Body of pancreas (tissue), 4 donors: ENCODE measurements around the gene CYP2U1.

ENCODE experiments used
- POLR2A ChIP-seq, 3 donors: fragments of 450-650 bp; IDR thresholded peaks; one replicate each; pipeline ENCODE4 v1.6.1; 2016; ENCODE audit warnings: antibody characterized with exemption in 3 of 3, mild to moderate bottlenecking in 2 of 3
- TF ChIP-seq, protein P1 (sequence below), 7 experiments: fragments of 450-650 bp in 4 of 7; fragments of 200-600 bp in 3 of 7; sonication (generic) in 3 of 7; IDR thresholded peaks; one replicate each; pipeline ENCODE4 v1.5.1; 2016 to 2019; ENCODE audit warnings: antibody characterized with exemption in 7 of 7

DNA sequence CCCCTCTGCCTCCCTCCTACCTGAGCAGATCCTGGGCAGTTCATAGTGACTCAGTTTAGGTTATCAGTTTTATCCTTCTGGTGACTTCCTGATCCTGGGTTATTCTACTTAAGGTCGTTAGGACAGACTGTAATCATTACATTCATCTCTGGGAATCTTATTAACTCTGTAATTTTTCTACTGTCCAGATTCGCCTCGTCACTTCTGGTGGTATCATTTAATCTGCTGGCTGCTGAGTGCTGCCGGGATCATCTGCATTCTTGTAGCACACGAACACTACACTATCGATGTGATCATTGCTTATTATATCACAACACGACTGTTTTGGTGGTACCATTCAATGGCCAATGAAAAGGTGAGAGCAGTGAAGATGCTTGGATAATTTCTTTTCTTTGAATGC lies 23.0 kb upstream of the CYP2U1 start:
- TF ChIP-seq, protein P1, sequence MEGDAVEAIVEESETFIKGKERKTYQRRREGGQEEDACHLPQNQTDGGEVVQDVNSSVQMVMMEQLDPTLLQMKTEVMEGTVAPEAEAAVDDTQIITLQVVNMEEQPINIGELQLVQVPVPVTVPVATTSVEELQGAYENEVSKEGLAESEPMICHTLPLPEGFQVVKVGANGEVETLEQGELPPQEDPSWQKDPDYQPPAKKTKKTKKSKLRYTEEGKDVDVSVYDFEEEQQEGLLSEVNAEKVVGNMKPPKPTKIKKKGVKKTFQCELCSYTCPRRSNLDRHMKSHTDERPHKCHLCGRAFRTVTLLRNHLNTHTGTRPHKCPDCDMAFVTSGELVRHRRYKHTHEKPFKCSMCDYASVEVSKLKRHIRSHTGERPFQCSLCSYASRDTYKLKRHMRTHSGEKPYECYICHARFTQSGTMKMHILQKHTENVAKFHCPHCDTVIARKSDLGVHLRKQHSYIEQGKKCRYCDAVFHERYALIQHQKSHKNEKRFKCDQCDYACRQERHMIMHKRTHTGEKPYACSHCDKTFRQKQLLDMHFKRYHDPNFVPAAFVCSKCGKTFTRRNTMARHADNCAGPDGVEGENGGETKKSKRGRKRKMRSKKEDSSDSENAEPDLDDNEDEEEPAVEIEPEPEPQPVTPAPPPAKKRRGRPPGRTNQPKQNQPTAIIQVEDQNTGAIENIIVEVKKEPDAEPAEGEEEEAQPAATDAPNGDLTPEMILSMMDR (IDR thresholded peaks at IDR 0.05), result no peak
- TF ChIP-seq POLR2A (IDR thresholded peaks at IDR 0.05), result no peak
